OCI-LY1 (cell line): ENCODE data around the gene GLRA2.

ENCODE experiments used
- EZH2 ChIP-seq: fragments of 200-600 bp; sonication (generic), shearing (Covaris generic); IDR thresholded peaks from 2 replicates; pipeline ENCODE4 v1.8.0; 2017; ENCODE audit warnings: borderline replicate concordance, mixed run types, mild to moderate bottlenecking, antibody characterized with exemption, low read length, moderate library complexity, mixed read lengths
- TF ChIP-seq, protein P1 (sequence below): fragments of 200-600 bp; sonication (generic), shearing (Covaris generic); IDR thresholded peaks from 2 replicates; pipeline ENCODE4 v1.5.1; 2017; ENCODE audit warnings: mild to moderate bottlenecking, antibody characterized with exemption, low read length, moderate library complexity, mixed read lengths

DNA sequence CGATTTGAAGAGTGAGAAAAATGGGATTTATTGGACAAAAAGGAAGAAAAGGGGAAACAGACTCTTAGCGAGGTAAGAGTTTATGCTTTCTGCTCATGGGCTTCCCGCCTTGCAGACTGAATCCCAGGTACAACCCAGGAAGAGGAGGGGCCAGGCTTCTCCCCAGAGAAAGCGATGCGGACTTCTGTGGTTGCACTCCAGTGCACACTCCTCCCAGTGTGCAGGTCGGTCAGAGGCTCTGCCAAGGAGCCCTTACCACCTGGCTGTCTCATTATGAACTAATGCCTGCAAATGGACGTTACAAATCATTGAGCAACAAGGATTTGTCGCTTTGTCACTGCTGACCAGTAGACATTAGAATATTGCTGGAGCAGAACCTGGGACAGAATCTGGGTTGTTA is 39.9 kb upstream of the GLRA2 start:
- TF ChIP-seq, protein P1, sequence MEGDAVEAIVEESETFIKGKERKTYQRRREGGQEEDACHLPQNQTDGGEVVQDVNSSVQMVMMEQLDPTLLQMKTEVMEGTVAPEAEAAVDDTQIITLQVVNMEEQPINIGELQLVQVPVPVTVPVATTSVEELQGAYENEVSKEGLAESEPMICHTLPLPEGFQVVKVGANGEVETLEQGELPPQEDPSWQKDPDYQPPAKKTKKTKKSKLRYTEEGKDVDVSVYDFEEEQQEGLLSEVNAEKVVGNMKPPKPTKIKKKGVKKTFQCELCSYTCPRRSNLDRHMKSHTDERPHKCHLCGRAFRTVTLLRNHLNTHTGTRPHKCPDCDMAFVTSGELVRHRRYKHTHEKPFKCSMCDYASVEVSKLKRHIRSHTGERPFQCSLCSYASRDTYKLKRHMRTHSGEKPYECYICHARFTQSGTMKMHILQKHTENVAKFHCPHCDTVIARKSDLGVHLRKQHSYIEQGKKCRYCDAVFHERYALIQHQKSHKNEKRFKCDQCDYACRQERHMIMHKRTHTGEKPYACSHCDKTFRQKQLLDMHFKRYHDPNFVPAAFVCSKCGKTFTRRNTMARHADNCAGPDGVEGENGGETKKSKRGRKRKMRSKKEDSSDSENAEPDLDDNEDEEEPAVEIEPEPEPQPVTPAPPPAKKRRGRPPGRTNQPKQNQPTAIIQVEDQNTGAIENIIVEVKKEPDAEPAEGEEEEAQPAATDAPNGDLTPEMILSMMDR: no peak
- no peak for TF ChIP-seq EZH2
